Osteoblast (primary cell): ENCODE results near the gene IGDCC3. TPM values are rescaled to one million over a fixed set of nuclear protein-coding genes. Genes with fewer than 3 reads are reported as not detected.

Experiments
- DNase-seq: peaks from one replicate; pipeline ENCODE4 v3.0.0; 2011; ENCODE audit warnings: low spot score, mixed read lengths; ENCODE audit not compliant: insufficient read length; ENCODE audit errors: missing footprints
- H2AFZ ChIP-seq: 2 replicates; pipeline ENCODE4 v1.6.0; 2011; ENCODE audit warnings: mild to moderate bottlenecking, low read length
- H3K27ac ChIP-seq: 2 replicates; pipeline ENCODE4 v1.5.1; 2011; ENCODE audit warnings: mild to moderate bottlenecking, low read depth, low read length, moderate library complexity
- H3K27me3 ChIP-seq: 2 replicates; pipeline ENCODE4 v1.6.0; 2012; ENCODE audit warnings: mild to moderate bottlenecking, control low read depth, inconsistent platforms, low read length, moderate library complexity; ENCODE audit not compliant: insufficient read depth
- H3K36me3 ChIP-seq: 2 replicates; pipeline ENCODE4 v1.5.1; 2011; ENCODE audit warnings: mild to moderate bottlenecking, low read length, control low read depth, moderate library complexity; ENCODE audit not compliant: insufficient read depth
- H3K4me1 ChIP-seq: 2 replicates; pipeline ENCODE4 v1.5.1; 2011; ENCODE audit warnings: mild to moderate bottlenecking, low read length, control low read depth, moderate library complexity; ENCODE audit not compliant: insufficient read depth
- H3K4me2 ChIP-seq: 2 replicates; pipeline ENCODE4 v1.6.0; 2011; ENCODE audit warnings: mild to moderate bottlenecking, low read length; ENCODE audit not compliant: insufficient read depth
- H3K4me3 ChIP-seq: fragments of 200-600 bp; sonication (generic); 3 replicates; pipeline ENCODE4 v1.5.1; 2012; ENCODE audit warnings: mild to moderate bottlenecking, low read length, inconsistent platforms; ENCODE audit not compliant: insufficient read depth
- H3K79me2 ChIP-seq: 2 replicates; pipeline ENCODE4 v1.6.0; 2012; ENCODE audit warnings: mild to moderate bottlenecking, low read length, control low read depth, inconsistent platforms; ENCODE audit not compliant: insufficient read depth
- H3K9me3 ChIP-seq: 2 replicates; pipeline ENCODE4 v1.5.1; 2011; ENCODE audit warnings: low read depth, low read length, control low read depth
- H4K20me1 ChIP-seq: 2 replicates; pipeline ENCODE4 v1.6.0; 2012; ENCODE audit warnings: mild to moderate bottlenecking, low read length, control low read depth; ENCODE audit not compliant: insufficient read depth
- CTCF ChIP-seq: IDR thresholded peaks from 2 replicates; pipeline ENCODE4 v1.5.1; 2011; ENCODE audit warnings: mild to moderate bottlenecking, low read depth, low read length, moderate library complexity; ENCODE audit errors: extremely low read depth
- total RNA-seq: library from RNA; depleted of rRNA; stranded (reverse); fragments of >200 nt; gene quantifications from 2 replicates; pipeline ENCODE4 v1.2.3, GENCODE V29; 2012

The IGDCC3 gene
- total RNA-seq, 1 donor: not detected

GRCh38 chr15:65413051-65413759, 35.4 kb upstream of the IGDCC3 start:
- no peak for TF ChIP-seq CTCF
- no peak overlapping the region for H2AFZ ChIP-seq
- DNase-seq: no peak
- H3K36me3 ChIP-seq: no peaks in the 10 kb centered on the region
- no peaks in the 10 kb centered on the region for H3K79me2 ChIP-seq
- no peaks in the 10 kb centered on the region for H4K20me1 ChIP-seq
- H3K4me3 ChIP-seq: no peak overlapping the region
- H3K4me1 ChIP-seq: peaks cover 16% of the 10 kb centered on the region
- peaks cover 5% of the 10 kb centered on the region for H3K27me3 ChIP-seq
- H3K9me3 ChIP-seq: no peaks in the 10 kb centered on the region
- no peak overlapping the region for H3K27ac ChIP-seq
- H3K4me2 ChIP-seq: no peak overlapping the region

GRCh38 chr15:65412556-65412955, 34.8 kb upstream of the IGDCC3 start:
- no peaks in the 10 kb centered on the region for H3K36me3 ChIP-seq
- no peak for TF ChIP-seq CTCF
- no peaks in the 10 kb centered on the region for H3K79me2 ChIP-seq
- H3K4me1 ChIP-seq: peaks cover 18% of the 10 kb centered on the region
- no peaks in the 10 kb centered on the region for H4K20me1 ChIP-seq
- no peak overlapping the region for H3K27ac ChIP-seq
- DNase-seq: no peak
- no peak overlapping the region for H2AFZ ChIP-seq
- no peak overlapping the region for H3K4me2 ChIP-seq
- H3K27me3 ChIP-seq: peaks cover 3% of the 10 kb centered on the region
- no peaks in the 10 kb centered on the region for H3K9me3 ChIP-seq
- no peak overlapping the region for H3K4me3 ChIP-seq

- no peaks in the 10 kb centered on the region for H3K9me3 ChIP-seq
- no peak for TF ChIP-seq CTCF
- no peaks in the 10 kb centered on the region for H3K79me2 ChIP-seq
- H3K4me2 ChIP-seq: no peak overlapping the region
- H4K20me1 ChIP-seq: no peaks in the 10 kb centered on the region
- DNase-seq: no peak
- no peaks in the 10 kb centered on the region for H3K36me3 ChIP-seq
- H2AFZ ChIP-seq: no peak overlapping the region
- H3K4me3 ChIP-seq: no peak overlapping the region
- H3K27me3 ChIP-seq: peaks cover 3% of the 10 kb centered on the region
- peaks cover 18% of the 10 kb centered on the region for H3K4me1 ChIP-seq
- H3K27ac ChIP-seq: no peak overlapping the region
Measured at GRCh38 chr15:65411465-65412071, 33.8 kb upstream of the IGDCC3 start.

- Histone ChIP-seq H3K9me3 (no peaks in the 10 kb centered on the region), H3K79me2 (no peaks in the 10 kb centered on the region), H3K27ac (no peak overlapping the region), H3K4me1 (peaks cover 18% of the 10 kb centered on the region), H4K20me1 (no peaks in the 10 kb centered on the region), H3K4me2 (no peak overlapping the region), H3K36me3 (no peaks in the 10 kb centered on the region), H3K27me3 (peaks cover 3% of the 10 kb centered on the region), H2AFZ (no peak overlapping the region), H3K4me3 (no peak overlapping the region)
- no peak for TF ChIP-seq CTCF
- DNase-seq: no peak
Measured at GRCh38 chr15:65410972-65411371, 33.2 kb upstream of the IGDCC3 start.
